ENCODE results near the gene RAB40A. TPM values are rescaled to one million over a fixed set of nuclear protein-coding genes. Genes with fewer than 3 reads are reported as not detected.

RAB40A gene, protein sequence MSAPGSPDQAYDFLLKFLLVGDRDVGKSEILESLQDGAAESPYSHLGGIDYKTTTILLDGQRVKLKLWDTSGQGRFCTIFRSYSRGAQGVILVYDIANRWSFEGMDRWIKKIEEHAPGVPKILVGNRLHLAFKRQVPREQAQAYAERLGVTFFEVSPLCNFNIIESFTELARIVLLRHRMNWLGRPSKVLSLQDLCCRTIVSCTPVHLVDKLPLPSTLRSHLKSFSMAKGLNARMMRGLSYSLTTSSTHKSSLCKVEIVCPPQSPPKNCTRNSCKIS
- not detected in 2 replicates for total RNA-seq

DNA sequence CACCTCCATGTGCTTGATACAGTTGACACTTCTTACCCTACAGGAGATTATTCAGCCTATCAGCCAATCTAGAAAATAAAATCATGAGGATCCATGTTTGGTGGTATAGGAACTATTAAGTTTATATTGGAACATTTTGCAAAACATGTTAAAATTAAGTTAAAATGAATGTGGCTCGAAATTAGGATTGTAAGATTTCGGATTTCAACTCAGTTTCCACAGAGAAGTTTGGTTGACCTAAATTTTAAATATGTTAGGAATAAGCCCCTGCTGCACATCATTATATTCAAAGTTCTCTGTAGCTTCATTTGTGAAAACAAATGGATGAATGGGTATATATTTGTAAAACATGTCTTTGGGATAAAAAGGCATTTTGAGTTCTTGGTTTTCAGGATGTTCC, at the start of gene RAB40A:
Gene RAB40A (minus strand): TSS at position 101 of the 400 bp plus-strand sequence. CDS start 18,733 bp downstream, outside the sequence.

Other genes starting within 250 kb of the RAB40A start
- not detected in 2 replicates for gene TCEAL5, start 242.7 kb downstream of the RAB40A start, total RNA-seq
- 29.4 and 32.5 TPM in 2 replicates for gene BEX2, start 208.5 kb downstream of the RAB40A start, total RNA-seq
- 3.9 and 4.0 TPM in 2 replicates for gene TCEAL7, start 189.2 kb downstream of the RAB40A start, total RNA-seq
- gene TCEAL9, start 163.0 kb downstream of the RAB40A start, total RNA-seq = 35.4 and 50.8 TPM in 2 replicates
- 88.2 and 133 TPM in 2 replicates for gene BEX3, start 143.0 kb downstream of the RAB40A start, total RNA-seq
- gene TCEAL4, start 66.0 kb upstream of the RAB40A start, total RNA-seq = 17.3 and 31.3 TPM in 2 replicates
- 1.3 and 2.9 TPM in 2 replicates for gene TCEAL3, start 88.5 kb upstream of the RAB40A start, total RNA-seq
- 11.6 and 24.5 TPM in 2 replicates for gene TCEAL1, start 109.5 kb upstream of the RAB40A start, total RNA-seq
- gene MORF4L2, start 167.2 kb upstream of the RAB40A start, total RNA-seq = 318 and 687 TPM in 2 replicates
- not detected in 2 replicates for gene TMEM31, start 191.4 kb upstream of the RAB40A start, total RNA-seq